GM18520 (cell line): Measurements from ENCODE around the gene WDR27.

Experiments
- ATAC-seq: cut with Tn5 transposase; IDR thresholded peaks from one replicate; pipeline ENCODE4 v1.9.1; 2021; ENCODE audit not compliant: unreplicated experiment

Gene WDR27

GRCh38 chr6:169701954-169702839 is at the start of gene WDR27, which contains the start of gene C6orf120:
WDR27 (minus strand) TSS chr6:169702029; CDS start chr6:169689005, 13,024 bp downstream.
C6orf120 (plus strand) TSS chr6:169702126; CDS start chr6:169702460, 334 bp downstream.
- peak; percentile 89 for ATAC-seq

DNA sequence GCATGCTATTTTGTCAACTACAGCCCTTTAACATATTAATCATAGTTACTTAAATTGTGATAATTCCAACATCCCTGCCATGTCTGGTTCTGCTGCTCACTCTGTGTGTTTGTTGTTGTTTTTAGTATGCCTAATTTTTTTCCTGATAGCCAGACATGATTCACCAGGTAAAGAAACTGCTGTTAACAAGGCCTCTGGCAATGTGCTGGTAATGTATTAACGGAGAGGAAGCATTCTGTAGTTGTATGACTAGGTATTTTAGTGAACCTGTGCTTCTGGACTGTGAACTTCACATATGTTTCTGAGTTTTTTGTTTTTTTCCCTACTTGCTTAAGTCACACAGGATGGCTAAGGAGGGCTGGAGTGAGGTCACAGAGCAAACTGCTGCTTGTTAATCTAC is 44.7 kb upstream of the WDR27 start:
- ATAC-seq = no peak

- ATAC-seq = no peak
Measured at GRCh38 chr6:169745405-169745804, 43.6 kb upstream of the WDR27 start.

DNA sequence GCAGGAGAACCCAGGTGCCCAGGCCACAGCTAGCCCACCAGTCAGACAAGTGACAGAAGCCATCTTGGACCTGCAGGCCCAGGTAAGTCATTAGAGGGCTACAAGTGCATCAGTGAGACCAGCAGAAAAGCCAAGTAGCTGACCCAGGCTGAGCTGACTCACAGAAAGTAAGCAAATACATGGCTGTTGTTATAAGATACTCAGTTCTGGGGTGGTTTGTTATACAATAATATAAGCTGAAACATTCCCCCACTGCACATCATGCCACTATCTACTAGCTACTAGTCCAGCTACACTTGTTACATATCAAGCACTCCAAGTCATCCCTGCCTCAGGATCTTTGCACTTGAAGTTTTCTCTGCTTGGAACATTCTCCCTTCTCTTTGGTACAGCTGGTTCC is 39.5 kb upstream of the WDR27 start:
- ATAC-seq = no peak

DNA sequence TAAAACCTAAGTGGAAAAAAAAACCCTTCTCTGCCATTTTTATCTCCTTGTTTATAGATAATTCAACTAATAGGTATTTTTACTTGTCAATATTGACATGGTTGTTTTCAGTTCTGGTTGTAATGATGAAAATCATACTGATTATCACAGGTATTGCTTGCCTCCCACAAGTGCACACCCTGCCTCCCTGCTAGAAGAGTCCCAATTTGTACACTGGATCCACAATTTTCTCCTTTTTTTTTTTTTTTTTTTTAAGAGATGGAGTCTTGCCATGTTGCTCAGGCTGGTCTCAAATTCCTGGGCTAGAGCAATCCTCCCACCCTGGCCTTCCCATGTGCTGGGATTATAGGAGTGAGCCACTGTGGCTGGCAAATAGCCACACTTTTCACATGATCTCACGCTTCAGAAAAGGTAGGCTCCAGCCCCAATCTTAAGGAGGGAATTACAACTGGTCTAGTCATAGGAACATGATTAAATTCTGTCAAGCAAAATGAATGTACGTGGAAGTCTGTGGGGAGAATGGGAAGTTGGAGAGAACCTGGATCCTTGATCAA is 37.2 kb upstream of the WDR27 start:
- no peak for ATAC-seq

- ATAC-seq = no peak
Measured at GRCh38 chr6:169738204-169738975, 36.6 kb upstream of the WDR27 start.

DNA sequence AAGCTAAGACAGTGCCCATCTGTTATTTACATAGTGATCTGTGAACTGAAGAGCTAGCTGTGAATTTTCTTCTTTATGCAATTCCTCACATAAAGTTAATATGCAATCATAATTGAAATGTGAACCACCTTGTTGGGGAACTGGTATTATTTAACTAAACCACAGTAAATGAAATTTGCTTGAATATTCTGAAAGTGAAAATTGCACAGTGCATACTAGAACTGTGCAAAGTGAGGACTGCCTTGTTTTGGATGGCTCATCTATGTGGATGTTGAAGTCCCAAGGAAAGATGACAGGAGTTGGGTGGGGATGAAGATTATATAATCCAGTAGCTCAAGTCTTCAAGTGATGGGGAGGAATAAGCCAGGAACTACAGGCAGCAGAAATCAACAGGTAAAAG is 28.1 kb upstream of the WDR27 start:
- no peak for ATAC-seq

GRCh38 chr6:169726963-169727362 is 25.1 kb upstream of the WDR27 start:
- no peak for ATAC-seq

- ATAC-seq = no peak
Measured at GRCh38 chr6:169726049-169726400, 24.2 kb upstream of the WDR27 start.

GRCh38 chr6:169725125-169726048 is 23.6 kb upstream of the WDR27 start:
- ATAC-seq = no peak

- no peak for ATAC-seq
Measured at GRCh38 chr6:169724494-169725124, 22.8 kb upstream of the WDR27 start, which contains the start of gene PHF10. PHF10 (minus strand) TSS chr6:169724500; CDS start chr6:169723931, 569 bp downstream.

DNA sequence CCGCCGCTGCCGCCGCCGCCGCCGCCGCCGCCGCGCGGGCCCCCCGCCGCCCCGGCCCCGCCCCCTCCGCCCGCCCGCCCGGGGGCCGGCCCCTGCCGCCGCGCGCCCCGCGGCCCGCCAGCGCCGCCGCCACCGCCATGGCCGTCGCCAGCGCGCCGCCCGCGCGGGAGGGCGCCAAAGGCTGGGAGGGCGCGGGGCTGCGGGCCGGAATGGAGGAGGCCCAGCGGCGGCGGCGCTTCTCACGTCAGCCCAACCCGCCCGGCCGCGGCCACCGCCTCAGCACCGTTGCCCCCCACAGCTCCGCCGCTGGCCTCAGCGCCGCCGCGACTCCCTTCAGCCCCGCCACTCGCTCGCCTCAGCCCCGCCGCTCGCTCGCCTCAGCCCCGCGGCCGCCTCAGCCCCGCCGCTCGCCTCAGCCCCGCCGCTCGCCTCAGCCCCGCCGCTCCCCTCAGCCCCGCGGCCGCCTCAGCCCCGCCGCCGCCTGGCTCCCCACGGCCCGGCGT is 22.2 kb upstream of the WDR27 start:
- ATAC-seq = no peak

GRCh38 chr6:169723200-169723909 is 21.5 kb upstream of the WDR27 start:
- ATAC-seq = no peak

- ATAC-seq = no peak
Measured at GRCh38 chr6:169722362-169723199, 20.8 kb upstream of the WDR27 start.

DNA sequence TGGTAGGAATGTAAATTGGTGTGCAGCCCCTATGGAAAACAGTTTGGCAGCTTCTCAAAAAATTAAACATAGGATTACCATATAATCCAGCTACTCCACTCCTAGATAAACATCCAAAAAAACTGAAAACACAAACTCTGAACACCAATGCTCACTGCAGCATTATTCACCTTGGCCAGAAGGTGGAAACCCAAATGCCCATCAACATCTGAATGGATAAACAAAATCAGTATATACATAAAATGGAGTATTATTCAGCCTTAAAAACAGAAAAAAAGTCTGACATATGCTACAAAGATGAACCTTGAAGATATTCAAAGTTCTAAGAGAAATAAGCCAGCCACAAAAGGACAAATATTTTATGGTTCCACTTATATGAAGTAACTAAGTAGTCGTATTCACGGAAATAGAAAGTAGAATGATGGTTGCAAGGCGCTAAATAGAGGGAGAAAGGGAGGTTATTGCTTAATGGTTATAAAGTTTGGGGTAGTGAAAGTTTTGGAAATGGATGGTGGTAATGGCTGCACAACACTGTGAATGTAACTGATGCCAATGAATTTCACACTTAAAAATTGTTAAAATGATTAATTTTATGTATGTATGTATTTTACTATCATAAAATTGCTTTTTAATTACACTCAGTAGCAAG is 18.5 kb upstream of the WDR27 start:
- ATAC-seq = no peak

DNA sequence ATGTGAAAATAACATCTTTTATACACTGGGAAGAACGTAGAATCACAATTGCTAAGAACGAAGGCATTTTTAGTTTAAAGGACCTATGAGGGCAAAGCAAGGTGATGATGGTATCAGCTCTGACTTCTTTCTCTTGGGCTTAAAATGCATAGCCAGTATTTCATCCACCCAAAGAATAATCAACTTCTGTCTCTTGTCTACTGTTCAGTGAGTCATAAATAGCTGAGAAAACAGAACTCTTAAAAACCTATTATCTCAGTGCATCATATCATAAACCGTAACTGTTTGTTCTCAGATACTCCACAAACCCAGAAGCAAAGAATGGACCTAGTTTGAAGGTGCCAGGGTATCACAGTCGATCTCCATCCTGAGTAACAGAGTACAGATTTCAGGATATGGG is 17.3 kb upstream of the WDR27 start:
- no peak for ATAC-seq

- ATAC-seq = no peak
Measured at GRCh38 chr6:169714595-169714994, 12.8 kb upstream of the WDR27 start.

DNA sequence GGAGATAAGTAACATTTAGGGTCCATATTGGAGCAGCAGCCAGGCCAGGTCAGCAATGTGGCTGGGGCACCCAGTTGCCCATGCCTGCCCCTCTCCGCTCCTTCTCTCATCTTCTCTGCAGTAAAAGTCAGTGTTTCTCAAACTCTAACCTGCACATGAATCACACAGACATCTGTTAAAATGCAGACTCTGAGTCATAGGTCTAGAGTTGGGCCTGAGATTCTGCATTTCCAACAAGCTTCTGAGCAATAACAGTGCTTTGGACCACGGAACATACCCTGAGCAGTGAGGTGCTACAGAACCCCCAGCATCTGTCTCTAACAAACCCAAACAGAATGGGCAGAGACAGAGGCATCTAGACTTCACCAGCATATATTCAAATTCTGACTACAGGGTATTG is 12.3 kb upstream of the WDR27 start:
- no peak for ATAC-seq
